ENCODE data around the gene DEDD. TPM values are rescaled to one million over a fixed set of nuclear protein-coding genes. Genes with fewer than 3 reads are reported as not detected.

The DEDD gene
- total RNA-seq, 1 experiment from 2014 or later = 44.7 TPM

DNA sequence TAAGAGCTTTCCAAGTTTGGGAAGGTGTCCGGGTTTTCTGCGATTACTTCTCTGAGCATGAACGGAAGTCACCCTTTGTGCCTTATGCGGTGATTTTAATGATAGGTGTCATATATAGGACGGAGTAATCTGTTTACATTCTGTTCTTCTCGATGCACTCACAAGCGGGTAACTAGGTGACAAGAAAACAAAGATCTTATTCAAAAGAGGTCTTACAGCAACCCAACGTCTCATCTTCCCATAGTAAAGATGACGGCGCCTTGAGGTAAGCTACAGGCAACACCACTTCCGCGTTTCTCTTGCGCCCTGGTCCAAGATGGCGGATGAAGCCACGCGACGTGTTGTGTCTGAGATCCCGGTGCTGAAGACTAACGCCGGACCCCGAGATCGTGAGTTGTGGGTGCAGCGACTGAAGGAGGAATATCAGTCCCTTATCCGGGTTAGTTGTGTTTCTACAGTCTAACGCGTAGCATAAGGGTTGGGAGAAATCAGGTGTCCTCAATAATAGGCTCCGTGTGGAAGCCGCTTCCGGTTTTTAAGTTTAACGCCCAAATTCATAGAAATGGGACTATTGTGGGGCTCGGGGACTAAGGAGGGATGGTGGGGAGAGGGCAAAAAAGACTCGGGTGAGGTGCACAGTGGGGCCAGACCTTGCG is 21.3 kb upstream of the DEDD start, which contains the start of gene UFC1:
Gene UFC1, plus strand, starts transcription at position 297 of the 656 bp plus-strand sequence. Its CDS starts 20 bp downstream, at position 317.
- Histone ChIP-seq H3K9ac (ENCODE audit: extremely low read depth, insufficient read length, low read length) (peak within 1 kb of the TSS; percentile 98), H4K5ac (ENCODE audit: insufficient read length, low read depth, low read length) (peak within 1 kb of the TSS; percentile 39), H2AK5ac (ENCODE audit: insufficient read length, low read length) (peak within 1 kb of the TSS; percentile 51), H3T11ph (ENCODE audit: low read length) (peak within 1 kb of the TSS; percentile 100), H3K23ac (ENCODE audit: insufficient read length, low read depth, low read length) (peak within 1 kb of the TSS; percentile 2), H3K9me3 (ENCODE audit: control insufficient read depth, low read depth, low read length) (no peaks in the 10 kb centered on the region), H3K4ac (ENCODE audit: low read depth, low read length) (peak within 1 kb of the TSS; percentile 84; the same call in 1 of the 2 replicates), H3K14ac (ENCODE audit: insufficient read depth, low read length) (peak within 1 kb of the TSS; percentile 100), H4K8ac (replicated peaks; ENCODE audit: insufficient read length, low read depth, low read length) (peak within 1 kb of the TSS; percentile 98), H2BK15ac (ENCODE audit: low read depth, low read length) (no peak within 1 kb of the TSS), H3K27ac (ENCODE audit: insufficient read length, low read depth, low read length) (peak within 1 kb of the TSS; percentile 93), H3K27me3 (ENCODE audit: insufficient read depth, low read length) (no peaks in the 10 kb centered on the region), H3K18ac (ENCODE audit: insufficient read length, low read depth, low read length) (peak within 1 kb of the TSS; percentile 99), H3K23me2 (ENCODE audit: insufficient read length, low read depth, low read length, poor library complexity, severe bottlenecking) (no peaks in the 10 kb centered on the region), H2BK12ac (ENCODE audit: insufficient read length, low read depth, low read length) (peak within 1 kb of the TSS; percentile 77), H4K20me1 (ENCODE audit: control insufficient read depth, insufficient read depth, insufficient read length) (no peaks in the 10 kb centered on the region), H2BK20ac (ENCODE audit: low read depth, low read length, poor library complexity, severe bottlenecking) (peak within 1 kb of the TSS; percentile 78), H3K56ac (ENCODE audit: insufficient read length, low read depth, low read length) (peak within 1 kb of the TSS; percentile 71), H2BK5ac (ENCODE audit: insufficient read length, low read length) (peak within 1 kb of the TSS; percentile 66), H2AFZ (ENCODE audit: low read length) (peak within 1 kb of the TSS; percentile 99), H3K4me1 (ENCODE audit: insufficient read depth, low read length) (no peaks in the 10 kb centered on the region), H3K4me2 (ENCODE audit: insufficient read depth, insufficient read length, low read length) (peak within 1 kb of the TSS; percentile 69), H3K79me1 (ENCODE audit: insufficient read depth, low read depth, low read length, poor library complexity, severe bottlenecking) (no peaks in the 10 kb centered on the region), H3K79me2 (ENCODE audit: insufficient read depth, low read length) (no peaks in the 10 kb centered on the region), H4K91ac (ENCODE audit: insufficient read length, low read depth, low read length) (no peak within 1 kb of the TSS), H2BK120ac (ENCODE audit: low read depth, low read length, poor library complexity, severe bottlenecking) (peak within 1 kb of the TSS; percentile 95)
- TF ChIP-seq, protein P1, sequence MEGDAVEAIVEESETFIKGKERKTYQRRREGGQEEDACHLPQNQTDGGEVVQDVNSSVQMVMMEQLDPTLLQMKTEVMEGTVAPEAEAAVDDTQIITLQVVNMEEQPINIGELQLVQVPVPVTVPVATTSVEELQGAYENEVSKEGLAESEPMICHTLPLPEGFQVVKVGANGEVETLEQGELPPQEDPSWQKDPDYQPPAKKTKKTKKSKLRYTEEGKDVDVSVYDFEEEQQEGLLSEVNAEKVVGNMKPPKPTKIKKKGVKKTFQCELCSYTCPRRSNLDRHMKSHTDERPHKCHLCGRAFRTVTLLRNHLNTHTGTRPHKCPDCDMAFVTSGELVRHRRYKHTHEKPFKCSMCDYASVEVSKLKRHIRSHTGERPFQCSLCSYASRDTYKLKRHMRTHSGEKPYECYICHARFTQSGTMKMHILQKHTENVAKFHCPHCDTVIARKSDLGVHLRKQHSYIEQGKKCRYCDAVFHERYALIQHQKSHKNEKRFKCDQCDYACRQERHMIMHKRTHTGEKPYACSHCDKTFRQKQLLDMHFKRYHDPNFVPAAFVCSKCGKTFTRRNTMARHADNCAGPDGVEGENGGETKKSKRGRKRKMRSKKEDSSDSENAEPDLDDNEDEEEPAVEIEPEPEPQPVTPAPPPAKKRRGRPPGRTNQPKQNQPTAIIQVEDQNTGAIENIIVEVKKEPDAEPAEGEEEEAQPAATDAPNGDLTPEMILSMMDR (conservative IDR thresholded peaks at IDR 0.05) = no peak
- no peaks in the 10 kb centered on the region for H3K27me3 Mint-ChIP-seq (ENCODE audit: low read depth)
- H3K36me3 Mint-ChIP-seq (ENCODE audit: insufficient read depth in 1 of 3, low read depth in 3 of 3) = peaks cover 10 to 20% (median 17%) of the 10 kb centered on the region in 3 experiments; a peak in 6 of 7 replicates
- H3K4me3 Mint-ChIP-seq = peak within 1 kb of the TSS; percentile 99 to 100
- H3K27ac Mint-ChIP-seq = peak within 1 kb of the TSS; percentile 98 to 100 (median 100)
- DNase-seq = peak; percentile 85
- H3K9me3 Mint-ChIP-seq = no peaks in the 10 kb centered on the region
- peaks cover 15 to 16% of the 10 kb centered on the region in 2 experiments for H3K4me1 Mint-ChIP-seq
- WGBS (ENCODE audit: extremely low coverage, insufficient read length, low lambda C conversion rate) = no CpG with 5 or more reads among the region's 33 CpGs
